A673 (cell line): ENCODE results near the gene FBXL15.

Source experiments
- EZH2 ChIP-seq: fragments of 200-600 bp; sonication (generic); IDR thresholded peaks from 2 replicates; pipeline ENCODE4 v1.6.1; 2017; ENCODE audit warnings: borderline replicate concordance, low read depth, mild to moderate bottlenecking, mixed read lengths, antibody characterized with exemption, low read length; ENCODE audit not compliant: poor library complexity, severe bottlenecking
- TF ChIP-seq, protein P1 (sequence below): fragments of 300-800, 200-600 bp; sonication (generic); conservative IDR thresholded peaks from 2 replicates; pipeline ENCODE4 v1.5.1; 2017; ENCODE audit warnings: low read depth, mild to moderate bottlenecking, antibody characterized with exemption, low read length, moderate library complexity, mixed read lengths

DNA sequence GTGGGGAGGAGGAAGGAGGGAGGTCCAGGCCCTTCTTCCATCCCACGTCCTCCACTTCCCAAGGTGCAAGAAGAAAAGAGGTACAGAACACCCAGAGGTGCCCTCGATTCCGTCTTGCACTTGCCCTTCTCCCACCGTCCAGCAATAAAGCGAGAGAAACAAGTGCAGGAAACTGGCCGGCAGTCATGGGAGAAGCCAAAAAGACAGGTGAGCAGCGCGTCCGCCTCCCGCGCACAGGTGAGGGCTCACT is 29.4 kb downstream of the FBXL15 start:
- TF ChIP-seq, protein P1, sequence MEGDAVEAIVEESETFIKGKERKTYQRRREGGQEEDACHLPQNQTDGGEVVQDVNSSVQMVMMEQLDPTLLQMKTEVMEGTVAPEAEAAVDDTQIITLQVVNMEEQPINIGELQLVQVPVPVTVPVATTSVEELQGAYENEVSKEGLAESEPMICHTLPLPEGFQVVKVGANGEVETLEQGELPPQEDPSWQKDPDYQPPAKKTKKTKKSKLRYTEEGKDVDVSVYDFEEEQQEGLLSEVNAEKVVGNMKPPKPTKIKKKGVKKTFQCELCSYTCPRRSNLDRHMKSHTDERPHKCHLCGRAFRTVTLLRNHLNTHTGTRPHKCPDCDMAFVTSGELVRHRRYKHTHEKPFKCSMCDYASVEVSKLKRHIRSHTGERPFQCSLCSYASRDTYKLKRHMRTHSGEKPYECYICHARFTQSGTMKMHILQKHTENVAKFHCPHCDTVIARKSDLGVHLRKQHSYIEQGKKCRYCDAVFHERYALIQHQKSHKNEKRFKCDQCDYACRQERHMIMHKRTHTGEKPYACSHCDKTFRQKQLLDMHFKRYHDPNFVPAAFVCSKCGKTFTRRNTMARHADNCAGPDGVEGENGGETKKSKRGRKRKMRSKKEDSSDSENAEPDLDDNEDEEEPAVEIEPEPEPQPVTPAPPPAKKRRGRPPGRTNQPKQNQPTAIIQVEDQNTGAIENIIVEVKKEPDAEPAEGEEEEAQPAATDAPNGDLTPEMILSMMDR = no peak
- TF ChIP-seq EZH2 = no peak
